HepG2 (cell line): ENCODE results near the gene BLMH. TPM values are rescaled to one million over a fixed set of nuclear protein-coding genes. Genes with fewer than 3 reads are reported as not detected.

ENCODE experiments used
- ATM ChIP-seq: fragments of 450-650 bp; IDR thresholded peaks from 2 replicates; pipeline ENCODE4 v1.7.1; 2017; ENCODE audit warnings: mild to moderate bottlenecking, borderline replicate concordance
- ATRX ChIP-seq: sonication (generic); formaldehyde crosslinking; IDR thresholded peaks from 2 replicates; pipeline ENCODE4 v1.4.0; 2020; ENCODE audit warnings: missing genetic modification reagents, borderline replicate concordance
- GFI1 ChIP-seq: sonication (generic); formaldehyde crosslinking; IDR thresholded peaks from 2 replicates; pipeline ENCODE4 v1.5.0; 2020; ENCODE audit warnings: missing genetic modification reagents, mild to moderate bottlenecking, borderline replicate concordance
- HMG20A ChIP-seq: IDR thresholded peaks from 2 replicates; pipeline ENCODE4 v1.6.1; 2016; ENCODE audit warnings: borderline replicate concordance
- NBN ChIP-seq: fragments of 450-650 bp; conservative IDR thresholded peaks from 2 replicates; pipeline ENCODE4 v1.6.1; 2017
- NCOA1 ChIP-seq: sonication (generic); formaldehyde crosslinking; IDR thresholded peaks from 2 replicates; pipeline ENCODE4 v1.9.0; 2021; ENCODE audit warnings: missing genetic modification reagents
- NCOR1 ChIP-seq: fragments of 200-600 bp; sonication (generic); IDR thresholded peaks from 2 replicates; pipeline ENCODE4 v1.7.0; 2017; ENCODE audit warnings: antibody characterized with exemption, low read length, borderline replicate concordance
- NR2F1 ChIP-seq, 2 experiments: fragments of 450-650 bp in 1 of 2; formaldehyde crosslinking in 1 of 2; IDR thresholded peaks; 2 replicates each; pipeline versions ENCODE4 v1.5.0 to v1.6.1; 2016 to 2020; ENCODE audit warnings: mild to moderate bottlenecking in 1 of 2, missing compliant biosample characterization in 1 of 2, missing genetic modification reagents in 1 of 2, moderate library complexity in 1 of 2
- PLRG1 ChIP-seq: fragments of 450-650 bp; conservative IDR thresholded peaks from 2 replicates; pipeline ENCODE4 v1.6.1; 2016
- RFX1 ChIP-seq: fragments of 450-650 bp; IDR thresholded peaks from 2 replicates; pipeline ENCODE4 v1.6.1; 2017
- SMARCE1 ChIP-seq: fragments of 450-650 bp; IDR thresholded peaks from 2 replicates; pipeline ENCODE4 v1.6.1; 2017; ENCODE audit warnings: borderline replicate concordance
- SP5 ChIP-seq: IDR thresholded peaks from 2 replicates; pipeline ENCODE4 v1.6.1; 2016; ENCODE audit warnings: low read depth, borderline replicate concordance
- ZBTB8A ChIP-seq: sonication (generic); formaldehyde crosslinking; IDR thresholded peaks from 2 replicates; pipeline ENCODE4 v1.4.0; 2020; ENCODE audit warnings: mild to moderate bottlenecking, low read depth, missing genetic modification reagents, borderline replicate concordance
- ZC3H13 ChIP-seq: sonication (generic); formaldehyde crosslinking; IDR thresholded peaks from 2 replicates; pipeline ENCODE4 v1.8.1; 2023; ENCODE audit warnings: mild to moderate bottlenecking, missing genetic modification reagents, moderate library complexity
- ZEB1 ChIP-seq: IDR thresholded peaks from 2 replicates; pipeline ENCODE4 v1.6.1; 2012; ENCODE audit warnings: mild to moderate bottlenecking, low read depth, inconsistent platforms; ENCODE audit not compliant: insufficient replicate concordance
- ZNF251 ChIP-seq: sonication (generic); formaldehyde crosslinking; IDR thresholded peaks from 2 replicates; pipeline ENCODE4 v1.9.0; 2021; ENCODE audit warnings: mild to moderate bottlenecking, missing genetic modification reagents
- ZNF749 ChIP-seq: sonication (generic); formaldehyde crosslinking; IDR thresholded peaks from 2 replicates; pipeline ENCODE4 v1.8.0; 2022; ENCODE audit warnings: mild to moderate bottlenecking, missing genetic modification reagents, moderate library complexity, borderline replicate concordance
- ZNF761 ChIP-seq: sonication (generic); formaldehyde crosslinking; conservative IDR thresholded peaks from 2 replicates; pipeline ENCODE4 v1.4.0; 2020; ENCODE audit warnings: mild to moderate bottlenecking, missing genetic modification reagents
- polyA plus RNA-seq, 8 experiments: library from polyadenylated mRNA; depleted of rRNA in 3 of 8; stranded (reverse) in 7 of 8; unstranded in 1 of 8; fragments of >200 nt; fragmentation: Illumina TruSeq in 4 of 8; extraction: Trizol in 4 of 8; gene quantifications; 2 replicates each; pipeline versions ENCODE4 v1.2.1 to v1.2.3, GENCODE V29; 2011 to 2016; ENCODE audit warnings: low read depth in 4 of 8, missing spikeins in 1 of 8, mixed read lengths in 1 of 8; ENCODE audit not compliant: insufficient read depth in 1 of 8
- total RNA-seq, 5 experiments: library from RNA; depleted of rRNA; stranded (reverse); fragments of >200 nt; fragmentation: Illumina TruSeq; extraction: Trizol; gene quantifications; 2 replicates each; pipeline ENCODE4 v1.2.3, GENCODE V29; 2016; ENCODE audit warnings: low read depth in 1 of 5
- TF ChIP-seq, protein P1 (sequence below): sonication (generic); formaldehyde crosslinking; IDR thresholded peaks from 2 replicates; pipeline ENCODE4 v1.5.1; 2020; ENCODE audit warnings: mild to moderate bottlenecking, missing genetic modification reagents, moderate library complexity
- TF ChIP-seq, protein P2 (sequence below): sonication (generic); formaldehyde crosslinking; IDR thresholded peaks from 2 replicates; pipeline ENCODE4 v1.5.1; 2020; ENCODE audit warnings: missing genetic modification reagents, mild to moderate bottlenecking, borderline replicate concordance
- TF ChIP-seq, protein P3 (sequence below): IDR thresholded peaks from 2 replicates; pipeline ENCODE4 v1.6.1; 2016; ENCODE audit warnings: low read depth, missing genetic modification reagents, missing compliant biosample characterization

The BLMH gene
- total and polyA plus RNA-seq, 2 of the 13 experiments (the other 11 are each of a cell fraction or from before 2014, with no cell fraction given) = 12.1 to 41.0 TPM

DNA sequence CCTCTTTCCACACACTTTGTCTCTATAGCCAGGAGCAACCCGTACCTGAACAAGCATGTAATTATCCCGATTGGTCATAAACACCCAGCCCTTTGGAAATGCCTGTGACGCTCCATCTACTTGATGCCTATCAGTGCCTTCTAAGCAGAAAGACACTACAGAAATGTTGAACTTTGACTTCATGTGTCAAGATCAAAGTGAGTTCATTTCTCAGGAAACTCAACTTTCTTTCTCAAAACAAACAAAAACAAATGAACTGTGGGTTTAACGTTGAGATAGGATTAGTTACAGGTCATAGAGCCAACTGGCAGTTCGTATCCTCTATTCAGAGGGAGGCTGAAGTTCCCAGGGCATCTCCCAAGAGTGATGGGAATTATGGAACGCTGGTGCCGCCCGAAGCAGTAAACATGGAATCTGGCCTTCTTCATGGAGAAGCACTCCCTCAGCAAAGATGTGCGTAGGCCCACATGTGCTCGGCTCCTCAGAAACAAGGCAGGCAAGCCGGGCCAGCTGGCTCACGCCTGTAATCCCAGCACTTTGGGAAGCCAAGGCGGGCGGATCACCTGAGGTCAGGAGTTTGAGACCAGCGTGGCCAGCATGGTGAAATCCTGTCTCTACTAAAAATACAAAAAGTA is 65.7 kb downstream of the BLMH start (continued):
- TF ChIP-seq, protein P1, sequence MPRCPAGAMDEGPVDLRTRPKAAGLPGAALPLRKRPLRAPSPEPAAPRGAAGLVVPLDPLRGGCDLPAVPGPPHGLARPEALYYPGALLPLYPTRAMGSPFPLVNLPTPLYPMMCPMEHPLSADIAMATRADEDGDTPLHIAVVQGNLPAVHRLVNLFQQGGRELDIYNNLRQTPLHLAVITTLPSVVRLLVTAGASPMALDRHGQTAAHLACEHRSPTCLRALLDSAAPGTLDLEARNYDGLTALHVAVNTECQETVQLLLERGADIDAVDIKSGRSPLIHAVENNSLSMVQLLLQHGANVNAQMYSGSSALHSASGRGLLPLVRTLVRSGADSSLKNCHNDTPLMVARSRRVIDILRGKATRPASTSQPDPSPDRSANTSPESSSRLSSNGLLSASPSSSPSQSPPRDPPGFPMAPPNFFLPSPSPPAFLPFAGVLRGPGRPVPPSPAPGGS = no peak
- TF ChIP-seq ZBTB8A (CRISPR knock-in tag) = no peak
- TF ChIP-seq RFX1 = no peak
- TF ChIP-seq, protein P2, sequence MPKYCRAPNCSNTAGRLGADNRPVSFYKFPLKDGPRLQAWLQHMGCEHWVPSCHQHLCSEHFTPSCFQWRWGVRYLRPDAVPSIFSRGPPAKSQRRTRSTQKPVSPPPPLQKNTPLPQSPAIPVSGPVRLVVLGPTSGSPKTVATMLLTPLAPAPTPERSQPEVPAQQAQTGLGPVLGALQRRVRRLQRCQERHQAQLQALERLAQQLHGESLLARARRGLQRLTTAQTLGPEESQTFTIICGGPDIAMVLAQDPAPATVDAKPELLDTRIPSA (CRISPR knock-in tag) = no peak
- no peak for TF ChIP-seq SMARCE1
- TF ChIP-seq NCOR1 = peak; percentile 87
- peak; percentile 72 to 90 for TF ChIP-seq NR2F1 (CRISPR knock-in tag; IDR thresholded peaks at IDR 0.05)
- TF ChIP-seq, protein P3, sequence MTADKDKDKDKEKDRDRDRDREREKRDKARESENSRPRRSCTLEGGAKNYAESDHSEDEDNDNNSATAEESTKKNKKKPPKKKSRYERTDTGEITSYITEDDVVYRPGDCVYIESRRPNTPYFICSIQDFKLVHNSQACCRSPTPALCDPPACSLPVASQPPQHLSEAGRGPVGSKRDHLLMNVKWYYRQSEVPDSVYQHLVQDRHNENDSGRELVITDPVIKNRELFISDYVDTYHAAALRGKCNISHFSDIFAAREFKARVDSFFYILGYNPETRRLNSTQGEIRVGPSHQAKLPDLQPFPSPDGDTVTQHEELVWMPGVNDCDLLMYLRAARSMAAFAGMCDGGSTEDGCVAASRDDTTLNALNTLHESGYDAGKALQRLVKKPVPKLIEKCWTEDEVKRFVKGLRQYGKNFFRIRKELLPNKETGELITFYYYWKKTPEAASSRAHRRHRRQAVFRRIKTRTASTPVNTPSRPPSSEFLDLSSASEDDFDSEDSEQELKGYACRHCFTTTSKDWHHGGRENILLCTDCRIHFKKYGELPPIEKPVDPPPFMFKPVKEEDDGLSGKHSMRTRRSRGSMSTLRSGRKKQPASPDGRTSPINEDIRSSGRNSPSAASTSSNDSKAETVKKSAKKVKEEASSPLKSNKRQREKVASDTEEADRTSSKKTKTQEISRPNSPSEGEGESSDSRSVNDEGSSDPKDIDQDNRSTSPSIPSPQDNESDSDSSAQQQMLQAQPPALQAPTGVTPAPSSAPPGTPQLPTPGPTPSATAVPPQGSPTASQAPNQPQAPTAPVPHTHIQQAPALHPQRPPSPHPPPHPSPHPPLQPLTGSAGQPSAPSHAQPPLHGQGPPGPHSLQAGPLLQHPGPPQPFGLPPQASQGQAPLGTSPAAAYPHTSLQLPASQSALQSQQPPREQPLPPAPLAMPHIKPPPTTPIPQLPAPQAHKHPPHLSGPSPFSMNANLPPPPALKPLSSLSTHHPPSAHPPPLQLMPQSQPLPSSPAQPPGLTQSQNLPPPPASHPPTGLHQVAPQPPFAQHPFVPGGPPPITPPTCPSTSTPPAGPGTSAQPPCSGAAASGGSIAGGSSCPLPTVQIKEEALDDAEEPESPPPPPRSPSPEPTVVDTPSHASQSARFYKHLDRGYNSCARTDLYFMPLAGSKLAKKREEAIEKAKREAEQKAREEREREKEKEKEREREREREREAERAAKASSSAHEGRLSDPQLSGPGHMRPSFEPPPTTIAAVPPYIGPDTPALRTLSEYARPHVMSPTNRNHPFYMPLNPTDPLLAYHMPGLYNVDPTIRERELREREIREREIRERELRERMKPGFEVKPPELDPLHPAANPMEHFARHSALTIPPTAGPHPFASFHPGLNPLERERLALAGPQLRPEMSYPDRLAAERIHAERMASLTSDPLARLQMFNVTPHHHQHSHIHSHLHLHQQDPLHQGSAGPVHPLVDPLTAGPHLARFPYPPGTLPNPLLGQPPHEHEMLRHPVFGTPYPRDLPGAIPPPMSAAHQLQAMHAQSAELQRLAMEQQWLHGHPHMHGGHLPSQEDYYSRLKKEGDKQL = no peak
- no peak for TF ChIP-seq NCOA1 (CRISPR knock-in tag)
- no peak for TF ChIP-seq ZNF251 (CRISPR knock-in tag)
- no peak for TF ChIP-seq NBN
- peak; percentile 77 for TF ChIP-seq GFI1 (CRISPR knock-in tag)
- no peak for TF ChIP-seq ZC3H13 (CRISPR knock-in tag)
- no peak for TF ChIP-seq ZNF761 (CRISPR knock-in tag)
- TF ChIP-seq SP5 (CRISPR knock-in tag) = no peak
- TF ChIP-seq ATRX (CRISPR knock-in tag) = no peak
- TF ChIP-seq ZEB1 = no peak
- TF ChIP-seq ATM = no peak
- no peak for TF ChIP-seq ZNF749 (CRISPR knock-in tag)
- TF ChIP-seq PLRG1 = no peak
- TF ChIP-seq HMG20A (CRISPR knock-in tag) = peak; percentile 86; the same call in 1 of the 2 replicates
